ENCODE measurements around the gene TBL1XR1. TPM values are rescaled to one million over a fixed set of nuclear protein-coding genes. Genes with fewer than 3 reads are reported as not detected.

The TBL1XR1 gene
- total RNA-seq, 1 donor from 2014 or later: 153 TPM

- Mint-ChIP-seq H3K27ac (ENCODE audit: unreplicated experiment) (no peak overlapping the region), H3K36me3 (ENCODE audit: low read depth) (peaks cover 2% of the 10 kb centered on the region), H3K4me3 (no peak overlapping the region), H3K4me1 (peaks cover 21% of the 10 kb centered on the region), H3K9me3 (no peaks in the 10 kb centered on the region), H3K27me3 (ENCODE audit: low read depth) (no peaks in the 10 kb centered on the region)
- no peak for DNase-seq (ENCODE audit: low read depth, low spot score)
- TF ChIP-seq CTCF (conservative IDR thresholded peaks at IDR 0.05): no peak
These were observed 135.1 kb downstream of the TBL1XR1 start for GRCh38 chr3:177062052-177062732.

GRCh38 chr3:177061369-177061768, 135.9 kb downstream of the TBL1XR1 start:
- no peak for TF ChIP-seq CTCF (conservative IDR thresholded peaks at IDR 0.05)
- H3K27me3 Mint-ChIP-seq (ENCODE audit: low read depth): no peaks in the 10 kb centered on the region
- peaks cover 17% of the 10 kb centered on the region for H3K4me1 Mint-ChIP-seq
- H3K9me3 Mint-ChIP-seq: no peaks in the 10 kb centered on the region
- H3K4me3 Mint-ChIP-seq: no peak overlapping the region
- no peak overlapping the region for H3K27ac Mint-ChIP-seq (ENCODE audit: unreplicated experiment)
- no peak for DNase-seq (ENCODE audit: low read depth, low spot score)
- H3K36me3 Mint-ChIP-seq (ENCODE audit: low read depth): peaks cover 2% of the 10 kb centered on the region

GRCh38 chr3:177060492-177060891, 136.8 kb downstream of the TBL1XR1 start:
- Mint-ChIP-seq H3K36me3 (ENCODE audit: low read depth) (peaks cover 2% of the 10 kb centered on the region), H3K27me3 (ENCODE audit: low read depth) (no peaks in the 10 kb centered on the region)

GRCh38 chr3:177058648-177059047, 138.6 kb downstream of the TBL1XR1 start:
- Mint-ChIP-seq H3K4me1 (peaks cover 12% of the 10 kb centered on the region), H3K27ac (ENCODE audit: unreplicated experiment) (no peak overlapping the region), H3K4me3 (no peak overlapping the region), H3K9me3 (no peaks in the 10 kb centered on the region), H3K27me3 (ENCODE audit: low read depth) (no peaks in the 10 kb centered on the region), H3K36me3 (ENCODE audit: low read depth) (peaks cover 2% of the 10 kb centered on the region)
- no peak for DNase-seq (ENCODE audit: low read depth, low spot score)
- TF ChIP-seq CTCF (conservative IDR thresholded peaks at IDR 0.05): no peak

More at GRCh38 chr3:177060492-177060891, 136.8 kb downstream of the TBL1XR1 start:
- H3K27ac Mint-ChIP-seq (ENCODE audit: unreplicated experiment): no peak overlapping the region
- H3K9me3 Mint-ChIP-seq: no peaks in the 10 kb centered on the region
- no peak for TF ChIP-seq CTCF (conservative IDR thresholded peaks at IDR 0.05)
- H3K4me3 Mint-ChIP-seq: no peak overlapping the region
- H3K4me1 Mint-ChIP-seq: peaks cover 16% of the 10 kb centered on the region
- no peak for DNase-seq (ENCODE audit: low read depth, low spot score)

GRCh38 chr3:177057768-177058167, 139.5 kb downstream of the TBL1XR1 start:
- DNase-seq (ENCODE audit: low read depth, low spot score): no peak
- Mint-ChIP-seq H3K27me3 (ENCODE audit: low read depth) (no peaks in the 10 kb centered on the region), H3K36me3 (ENCODE audit: low read depth) (peaks cover 2% of the 10 kb centered on the region), H3K9me3 (no peaks in the 10 kb centered on the region), H3K4me1 (peaks cover 10% of the 10 kb centered on the region), H3K4me3 (no peak overlapping the region), H3K27ac (ENCODE audit: unreplicated experiment) (no peak overlapping the region)
- no peak for TF ChIP-seq CTCF (conservative IDR thresholded peaks at IDR 0.05)

Data from neural crest cell (in vitro differentiated cells).